Natural killer cell (primary cell): ENCODE measurements around the gene CDK11B. TPM values are rescaled to one million over a fixed set of nuclear protein-coding genes. Genes with fewer than 3 reads are reported as not detected.

Source experiments
- ATAC-seq, 3 donors: fragments of 150-1000 bp in 2 of 3; fragments of 200-7000 bp in 1 of 3; cut with Tn5 transposase; 1 replicate in 1 of 3; 2 replicates in 2 of 3; pipeline ENCODE4 v1.10.0; 2021; ENCODE audit warnings: mild to moderate bottlenecking in 2 of 3, moderate library complexity in 2 of 3
- DNase-seq, 2 donors: peaks; one replicate each; pipeline versions ENCODE4 v3.0.0 to v3.0.0-alpha.2; 2013 to 2021; ENCODE audit warnings: mixed read lengths in 1 of 2
- H3K27ac ChIP-seq: one replicate; pipeline ENCODE4 v1.5.1; 2013; ENCODE audit warnings: mild to moderate bottlenecking, low read length
- H3K27me3 ChIP-seq: one replicate; pipeline ENCODE4 v1.6.1; 2013; ENCODE audit warnings: low read length; ENCODE audit not compliant: control insufficient read depth, insufficient read depth
- H3K36me3 ChIP-seq: one replicate; pipeline ENCODE4 v1.6.1; 2013; ENCODE audit warnings: low read length; ENCODE audit not compliant: control insufficient read depth, insufficient read depth
- H3K4me1 ChIP-seq: one replicate; pipeline ENCODE4 v1.6.1; 2013; ENCODE audit warnings: low read length; ENCODE audit not compliant: control insufficient read depth, insufficient read depth
- H3K4me3 ChIP-seq: one replicate; pipeline ENCODE4 v1.5.1; 2013; ENCODE audit warnings: low read length
- H3K9me3 ChIP-seq: one replicate; pipeline ENCODE4 v1.6.1; 2013; ENCODE audit warnings: low read length; ENCODE audit not compliant: control insufficient read depth, insufficient read depth
- H3K27ac Mint-ChIP-seq, 2 donors: one replicate each; pipeline ENCODE4 v1.8.0; 2022; ENCODE audit warnings: mild to moderate bottlenecking in 2 of 2, mixed read lengths in 2 of 2, moderate library complexity in 1 of 2
- H3K27me3 Mint-ChIP-seq, 2 donors: one replicate each; pipeline ENCODE4 v1.8.0; 2022; ENCODE audit warnings: low read depth in 2 of 2, mixed read lengths in 2 of 2
- H3K36me3 Mint-ChIP-seq: one replicate; pipeline ENCODE4 v1.8.0; 2022; ENCODE audit warnings: mixed read lengths
- H3K4me1 Mint-ChIP-seq, 2 donors: one replicate each; pipeline ENCODE4 v1.8.0; 2022; ENCODE audit warnings: mixed read lengths in 2 of 2
- H3K4me3 Mint-ChIP-seq: one replicate; pipeline ENCODE4 v1.8.0; 2022; ENCODE audit warnings: mild to moderate bottlenecking, moderate library complexity, mixed read lengths
- H3K9me3 Mint-ChIP-seq, 2 donors: one replicate each; pipeline ENCODE4 v1.8.0; 2022; ENCODE audit warnings: mixed read lengths in 2 of 2
- WGBS: methylation state at CpG from one replicate; pipeline ENCODE4 v1.1.7; 2013; ENCODE audit warnings: missing lambda C conversion rate; ENCODE audit not compliant: insufficient coverage; 5-methylcytosine and 5-hydroxymethylcytosine counted together
- intact Hi-C: fragments of 100-400 bp; cut with micrococcal nuclease; formaldehyde crosslinking; loops from one replicate; pipeline ENCODE4 v1.14.2; 2022
- total RNA-seq, 4 donors: library from RNA; stranded (reverse); fragments of 120-200 nt in 1 of 4; gene quantifications; one replicate each; pipeline versions ENCODE4 v1.2.3 to v1.2.4, GENCODE V29; 2013 to 2022
- TF ChIP-seq, protein P1 (sequence below): fragments of 200-600 bp; IDR thresholded peaks from one replicate; pipeline ENCODE4 v1.8.0; 2022; ENCODE audit warnings: antibody characterized with exemption

The CDK11B gene
- total RNA-seq, 3 donors from 2014 or later (not counting 1 experiment from before 2014, with no cell fraction given): 49.6 to 65.9 (median 50.2) TPM

DNA sequence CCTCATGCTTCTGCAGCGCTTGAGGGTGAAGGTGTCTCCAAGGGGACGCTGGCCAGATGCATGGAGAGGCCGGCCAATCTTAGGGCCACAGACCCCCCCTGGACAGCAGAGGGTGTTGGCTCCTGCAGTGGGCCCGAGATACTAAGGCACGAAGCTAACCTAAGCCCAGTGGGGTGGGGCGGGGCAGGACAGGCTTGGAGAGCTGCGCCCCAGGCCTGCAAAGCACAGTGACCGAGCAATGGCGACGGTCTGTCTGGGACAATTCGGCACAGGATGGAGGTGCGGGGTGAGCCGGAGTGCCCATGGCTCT is 60.1 kb downstream of the CDK11B start:
- Mint-ChIP-seq H3K4me1 (peaks cover 0 to 7% of the 10 kb centered on the region in 2 donors), H3K27ac (no peak overlapping the region), H3K36me3 (no peaks in the 10 kb centered on the region), H3K9me3 (no peaks in the 10 kb centered on the region), H3K27me3 (peaks cover 0 to 6% of the 10 kb centered on the region in 2 donors), H3K4me3 (peak overlapping the region; percentile 84)
- peaks cover 2% of the 10 kb centered on the region for H3K27me3 ChIP-seq
- ATAC-seq: no peak
- H3K4me1 ChIP-seq: peaks cover 19% of the 10 kb centered on the region
- H3K27ac ChIP-seq: no peak overlapping the region
- H3K36me3 ChIP-seq: no peaks in the 10 kb centered on the region
- intact Hi-C loops: no loop called here
- no peak for DNase-seq
- TF ChIP-seq, protein P1, sequence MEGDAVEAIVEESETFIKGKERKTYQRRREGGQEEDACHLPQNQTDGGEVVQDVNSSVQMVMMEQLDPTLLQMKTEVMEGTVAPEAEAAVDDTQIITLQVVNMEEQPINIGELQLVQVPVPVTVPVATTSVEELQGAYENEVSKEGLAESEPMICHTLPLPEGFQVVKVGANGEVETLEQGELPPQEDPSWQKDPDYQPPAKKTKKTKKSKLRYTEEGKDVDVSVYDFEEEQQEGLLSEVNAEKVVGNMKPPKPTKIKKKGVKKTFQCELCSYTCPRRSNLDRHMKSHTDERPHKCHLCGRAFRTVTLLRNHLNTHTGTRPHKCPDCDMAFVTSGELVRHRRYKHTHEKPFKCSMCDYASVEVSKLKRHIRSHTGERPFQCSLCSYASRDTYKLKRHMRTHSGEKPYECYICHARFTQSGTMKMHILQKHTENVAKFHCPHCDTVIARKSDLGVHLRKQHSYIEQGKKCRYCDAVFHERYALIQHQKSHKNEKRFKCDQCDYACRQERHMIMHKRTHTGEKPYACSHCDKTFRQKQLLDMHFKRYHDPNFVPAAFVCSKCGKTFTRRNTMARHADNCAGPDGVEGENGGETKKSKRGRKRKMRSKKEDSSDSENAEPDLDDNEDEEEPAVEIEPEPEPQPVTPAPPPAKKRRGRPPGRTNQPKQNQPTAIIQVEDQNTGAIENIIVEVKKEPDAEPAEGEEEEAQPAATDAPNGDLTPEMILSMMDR: no peak
- H3K4me3 ChIP-seq: no peak overlapping the region
- H3K9me3 ChIP-seq: no peaks in the 10 kb centered on the region
- whole genome bisulfite sequencing: 94% methylated on average over 13 of the region's 13 CpGs

DNA sequence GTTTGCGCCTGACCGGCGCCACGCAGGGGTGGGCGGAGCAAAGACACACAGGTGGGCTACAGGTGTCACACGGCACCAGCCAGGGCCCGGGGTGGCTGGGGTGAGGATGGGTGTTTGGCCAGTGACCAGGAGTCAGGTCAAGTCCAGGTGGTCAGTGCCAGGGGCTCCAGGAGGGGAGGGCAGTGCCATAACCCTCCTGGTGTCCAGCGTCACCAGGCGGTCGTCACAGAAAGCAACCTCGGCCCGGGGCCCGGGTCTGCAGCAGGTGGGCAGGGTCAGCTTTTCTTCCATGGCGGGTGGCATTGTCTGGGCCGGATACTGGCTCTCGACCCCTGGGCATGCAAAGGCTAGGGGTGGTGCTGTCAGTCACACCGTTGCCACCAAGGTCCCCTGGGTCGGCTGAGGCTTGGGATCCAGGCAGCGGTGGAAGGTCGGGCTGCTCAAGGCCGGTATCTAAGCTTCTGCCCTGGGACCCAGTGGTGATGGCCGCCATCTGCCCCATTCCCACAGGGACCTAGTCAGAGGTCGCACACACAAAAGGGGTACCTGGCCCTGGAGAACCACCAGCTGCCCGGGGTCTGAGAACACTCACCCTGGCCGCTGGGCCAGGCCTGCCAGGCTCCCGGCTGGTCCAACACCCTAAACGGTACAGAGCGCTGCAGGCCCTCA is 60.6 kb downstream of the CDK11B start:
- Histone ChIP-seq H3K27ac (no peak overlapping the region), H3K27me3 (peaks cover 2% of the 10 kb centered on the region), H3K9me3 (no peaks in the 10 kb centered on the region), H3K36me3 (no peaks in the 10 kb centered on the region), H3K4me3 (no peak overlapping the region), H3K4me1 (peaks cover 19% of the 10 kb centered on the region)
- Mint-ChIP-seq H3K9me3 (no peaks in the 10 kb centered on the region), H3K27me3 (peaks cover 0 to 6% of the 10 kb centered on the region in 2 donors), H3K4me3 (peak overlapping the region; percentile 84), H3K27ac (no peak overlapping the region), H3K4me1 (peaks cover 0 to 7% of the 10 kb centered on the region in 2 donors), H3K36me3 (no peaks in the 10 kb centered on the region)
- ATAC-seq (no peak), DNase-seq (no peak)
- intact Hi-C loops: no loop called here
- 94% methylated on average over 28 of the region's 28 CpGs for WGBS
- TF ChIP-seq, protein P1: no peak

DNA sequence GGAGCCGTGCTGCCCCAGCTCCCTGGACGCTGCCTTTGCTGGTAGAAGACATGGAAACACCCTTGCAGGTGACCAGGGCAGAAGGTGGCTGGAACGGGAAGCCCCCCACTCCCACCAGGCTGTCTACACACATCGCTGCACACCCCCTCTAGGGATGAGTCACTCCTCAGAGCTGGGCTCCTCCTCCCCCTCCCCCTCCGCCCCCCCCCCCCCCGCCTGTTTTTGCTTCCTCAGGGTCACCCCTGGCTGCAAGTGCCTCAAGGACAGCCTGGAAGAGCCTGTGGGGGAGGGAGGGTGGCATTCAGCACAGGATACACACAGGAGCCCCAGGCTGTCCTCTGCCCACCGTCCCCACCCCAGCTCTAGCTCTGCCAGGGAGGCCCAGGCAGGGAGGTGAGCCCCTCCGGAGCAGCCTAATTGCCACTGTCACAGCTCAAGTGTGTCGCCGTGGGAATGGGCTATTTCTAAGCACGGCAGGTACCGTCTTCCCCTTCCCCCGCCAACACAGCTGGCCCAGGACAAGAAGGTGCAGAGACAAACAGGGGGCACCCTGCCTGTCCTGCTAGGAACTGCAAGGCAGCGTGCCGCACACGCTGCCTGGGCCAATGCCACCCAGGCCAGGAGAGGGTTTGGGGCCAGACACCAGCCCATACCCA is 61.4 kb downstream of the CDK11B start:
- Histone ChIP-seq H3K4me1 (peaks cover 19% of the 10 kb centered on the region), H3K27ac (no peak overlapping the region), H3K36me3 (no peaks in the 10 kb centered on the region), H3K27me3 (peaks cover 2% of the 10 kb centered on the region), H3K4me3 (no peak overlapping the region), H3K9me3 (no peaks in the 10 kb centered on the region)
- TF ChIP-seq, protein P1: no peak
- DNase-seq (peak in 1 of 2 donors; percentile 55), ATAC-seq (peak in 1 of 3 donors; percentile 22)
- 40% methylated on average over 13 of the region's 16 CpGs for WGBS
- intact Hi-C loops: no loop called here
- H3K9me3 Mint-ChIP-seq: no peaks in the 10 kb centered on the region
- peak overlapping the region; percentile 35 for H3K4me3 Mint-ChIP-seq
- H3K27me3 Mint-ChIP-seq: peaks cover 0 to 6% of the 10 kb centered on the region in 2 donors
- H3K4me1 Mint-ChIP-seq: peaks cover 0 to 7% of the 10 kb centered on the region in 2 donors
- no peaks in the 10 kb centered on the region for H3K36me3 Mint-ChIP-seq
- no peak overlapping the region for H3K27ac Mint-ChIP-seq
